ENCODE measurements around the gene BPIFB4.

BPIFB4 gene

GRCh38 chr20:33124261-33124660 lies 44.8 kb downstream of the BPIFB4 start:
- no peak overlapping the region for H3K4me3 ChIP-seq (ENCODE audit: low read depth, low read length)
- TF ChIP-seq CTCF (IDR thresholded peaks at IDR 0.05; ENCODE audit: low read depth, low read length, missing control alignments) = no peak
- in situ Hi-C loops (cut with HindIII; ENCODE audit: low sequenced_read_pairs) = no loop called here
- no peak for DNase-seq (ENCODE audit: low read depth)

GRCh38 chr20:33124994-33125393 lies 45.6 kb downstream of the BPIFB4 start:
- TF ChIP-seq CTCF (IDR thresholded peaks at IDR 0.05; ENCODE audit: low read depth, low read length, missing control alignments) = no peak
- in situ Hi-C loops (cut with HindIII; ENCODE audit: low sequenced_read_pairs) = no loop called here
- no peak for DNase-seq (ENCODE audit: low read depth)
- H3K4me3 ChIP-seq (ENCODE audit: low read depth, low read length) = no peak overlapping the region

- in situ Hi-C loops (cut with HindIII; ENCODE audit: low sequenced_read_pairs) = no loop called here
- DNase-seq (ENCODE audit: low read depth) = no peak
- TF ChIP-seq CTCF (IDR thresholded peaks at IDR 0.05; ENCODE audit: low read depth, low read length, missing control alignments) = no peak
- no peak overlapping the region for H3K4me3 ChIP-seq (ENCODE audit: low read depth, low read length)
These were observed 46.5 kb downstream of the BPIFB4 start for GRCh38 chr20:33125983-33126382.

GRCh38 chr20:33127422-33128097 lies 48.1 kb downstream of the BPIFB4 start:
- no peak overlapping the region for H3K4me3 ChIP-seq (ENCODE audit: low read depth, low read length)
- in situ Hi-C loops (cut with HindIII; ENCODE audit: low sequenced_read_pairs) = no loop called here
- no peak for TF ChIP-seq CTCF (IDR thresholded peaks at IDR 0.05; ENCODE audit: low read depth, low read length, missing control alignments)
- DNase-seq (ENCODE audit: low read depth) = no peak

- no peak overlapping the region for H3K4me3 ChIP-seq (ENCODE audit: low read depth, low read length)
- no peak for TF ChIP-seq CTCF (IDR thresholded peaks at IDR 0.05; ENCODE audit: low read depth, low read length, missing control alignments)
- DNase-seq (ENCODE audit: low read depth) = no peak
- in situ Hi-C loops (cut with HindIII; ENCODE audit: low sequenced_read_pairs) = loop anchor here (5.0 kb wide), 1 partner anchor 107 kb away; the partner anchor contains the start of gene BPIFA1
These were observed 51.2 kb downstream of the BPIFB4 start for GRCh38 chr20:33130568-33131061.

- in situ Hi-C loops (cut with HindIII; ENCODE audit: low sequenced_read_pairs) = loop anchor here (5.0 kb wide), 1 partner anchor 105 kb away; the partner anchor contains the start of gene BPIFA1
These were observed 52.6 kb downstream of the BPIFB4 start for GRCh38 chr20:33131949-33132473.

More at GRCh38 chr20:33131949-33132473, 52.6 kb downstream of the BPIFB4 start:
- no peak for DNase-seq (ENCODE audit: low read depth)
- no peak for TF ChIP-seq CTCF (IDR thresholded peaks at IDR 0.05; ENCODE audit: low read depth, low read length, missing control alignments)
- no peak overlapping the region for H3K4me3 ChIP-seq (ENCODE audit: low read depth, low read length)

All from astrocyte of the cerebellum (primary cell).